ENCODE results near the gene ITGA2B.

The ITGA2B gene

GRCh38 chr17:44389281-44389680 lies at the start of gene ITGA2B:
TSS of gene ITGA2B (minus strand) at chr17:44389649. CDS start at chr17:44389473, 176 bp downstream.
- no peaks in the 10 kb centered on the region for H3K9me3 ChIP-seq (ENCODE audit: control insufficient read depth, low read depth, low read length)
- no peak within 1 kb of the TSS for H3K9ac ChIP-seq (ENCODE audit: low read length)
- H3K36me3 ChIP-seq (ENCODE audit: control insufficient read depth, low read depth, low read length): no peaks in the 10 kb centered on the region
- H3K27ac ChIP-seq (ENCODE audit: low read length): no peak within 1 kb of the TSS
- H3K27me3 ChIP-seq (ENCODE audit: control insufficient read depth, insufficient read depth, low read length): peaks cover 21% of the 10 kb centered on the region
- H3K4me3 ChIP-seq (ENCODE audit: low read length): no peak within 1 kb of the TSS
- peaks cover 10% of the 10 kb centered on the region for H3K4me1 ChIP-seq (ENCODE audit: control insufficient read depth, low read depth, low read length)

DNA sequence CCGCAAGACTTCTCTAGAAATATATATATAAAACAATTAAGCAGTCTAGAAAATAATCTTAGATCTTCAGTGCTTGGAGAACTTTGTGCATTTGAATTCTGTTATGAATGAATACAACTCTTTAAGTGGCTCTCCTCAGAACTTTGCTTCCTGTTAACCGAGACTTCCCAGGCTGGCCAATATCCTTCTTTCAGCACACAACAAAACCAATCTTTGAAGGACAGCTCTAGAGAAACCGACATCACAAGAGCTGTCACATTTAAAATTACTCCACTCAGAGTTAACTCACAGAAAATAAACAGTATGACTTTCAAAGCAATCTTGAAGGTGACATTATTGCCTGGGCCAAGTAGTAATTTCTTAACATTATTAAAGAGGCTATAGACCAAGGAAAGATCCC lies 49.7 kb upstream of the ITGA2B start:
- no peak overlapping the region for H3K9ac ChIP-seq (ENCODE audit: low read length)
- no peak overlapping the region for H3K4me3 ChIP-seq (ENCODE audit: low read length)
- no peak overlapping the region for H3K27ac ChIP-seq (ENCODE audit: low read length)
- no peaks in the 10 kb centered on the region for H3K27me3 ChIP-seq (ENCODE audit: control insufficient read depth, insufficient read depth, low read length)
- no peaks in the 10 kb centered on the region for H3K4me1 ChIP-seq (ENCODE audit: control insufficient read depth, low read depth, low read length)
- H3K9me3 ChIP-seq (ENCODE audit: control insufficient read depth, low read depth, low read length): no peaks in the 10 kb centered on the region
- peaks cover 18% of the 10 kb centered on the region for H3K36me3 ChIP-seq (ENCODE audit: control insufficient read depth, low read depth, low read length)

GRCh38 chr17:44438636-44439035 lies 49.2 kb upstream of the ITGA2B start:
- no peak overlapping the region for H3K27ac ChIP-seq (ENCODE audit: low read length)

DNA sequence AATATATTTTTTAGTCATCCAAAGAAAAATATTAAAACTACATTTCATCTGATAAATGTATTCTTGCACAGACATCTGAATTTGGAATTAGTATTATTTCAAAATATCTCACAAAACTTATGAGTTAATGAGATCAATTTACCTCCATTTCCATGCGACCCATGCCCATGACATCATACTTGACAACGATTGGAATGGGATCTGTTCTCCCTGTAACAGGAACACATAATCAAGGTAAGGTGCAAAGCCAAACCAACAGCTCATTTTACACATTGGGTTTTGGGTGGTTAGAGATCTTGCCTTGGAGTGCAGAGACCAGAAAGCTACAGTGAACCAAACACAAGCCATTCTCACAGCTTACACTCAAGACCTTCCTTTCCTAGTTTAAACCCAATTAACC lies 46.9 kb upstream of the ITGA2B start:
- no peak overlapping the region for H3K4me3 ChIP-seq (ENCODE audit: low read length)
- no peak overlapping the region for H3K27ac ChIP-seq (ENCODE audit: low read length)
- H3K36me3 ChIP-seq (ENCODE audit: control insufficient read depth, low read depth, low read length): peaks cover 41% of the 10 kb centered on the region

More at GRCh38 chr17:44438636-44439035, 49.2 kb upstream of the ITGA2B start:
- Histone ChIP-seq H3K4me3 (ENCODE audit: low read length) (no peak overlapping the region), H3K36me3 (ENCODE audit: control insufficient read depth, low read depth, low read length) (peaks cover 22% of the 10 kb centered on the region), H3K9me3 (ENCODE audit: control insufficient read depth, low read depth, low read length) (no peaks in the 10 kb centered on the region), H3K9ac (ENCODE audit: low read length) (no peak overlapping the region), H3K27me3 (ENCODE audit: control insufficient read depth, insufficient read depth, low read length) (no peaks in the 10 kb centered on the region), H3K4me1 (ENCODE audit: control insufficient read depth, low read depth, low read length) (no peaks in the 10 kb centered on the region)

DNA sequence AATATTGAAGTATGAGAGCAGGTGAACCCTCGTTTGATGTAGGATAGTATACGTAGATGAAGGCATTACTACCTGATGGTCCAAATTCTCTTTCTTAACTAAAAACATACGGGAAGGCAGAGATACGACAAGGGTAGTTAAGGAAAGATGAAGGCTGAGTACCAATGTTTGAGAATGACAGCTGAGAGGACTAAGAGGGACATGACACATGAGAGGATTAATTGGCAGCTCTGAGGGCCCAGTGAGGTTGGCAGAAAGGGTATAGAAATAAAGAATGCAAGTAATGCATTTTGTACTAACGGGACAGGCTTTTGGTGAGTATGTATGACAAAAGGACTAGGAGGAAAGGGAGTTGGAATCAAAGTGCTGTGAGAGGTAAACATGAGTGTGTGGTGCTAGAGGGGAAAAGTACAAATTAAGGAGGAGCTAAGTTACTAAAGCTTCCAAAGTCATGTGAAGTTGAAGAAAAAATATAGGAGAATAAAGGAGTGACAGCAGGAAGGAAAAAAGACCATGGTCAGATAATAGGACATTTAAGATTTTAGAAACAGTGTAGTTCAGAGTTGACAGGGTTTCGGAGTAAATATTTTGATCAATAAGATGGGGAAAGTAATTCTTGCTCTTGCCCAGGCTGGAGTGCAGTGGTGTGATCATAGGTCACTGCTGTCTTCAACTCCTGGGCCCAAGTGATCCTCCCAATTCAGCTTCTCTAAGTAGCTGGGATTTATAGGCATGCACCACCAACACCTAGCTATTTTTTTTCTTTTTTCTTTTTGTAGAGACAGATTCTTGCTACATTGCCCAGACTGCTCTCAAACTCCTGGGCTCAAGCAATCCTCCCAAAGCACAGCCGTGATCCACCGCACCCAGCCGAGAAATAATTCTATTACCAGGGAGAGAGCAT lies 43.1 kb upstream of the ITGA2B start:
- Histone ChIP-seq H3K9ac (ENCODE audit: low read length) (no peak overlapping the region), H3K9me3 (ENCODE audit: control insufficient read depth, low read depth, low read length) (no peaks in the 10 kb centered on the region), H3K4me3 (ENCODE audit: low read length) (no peak overlapping the region), H3K27ac (ENCODE audit: low read length) (no peak overlapping the region), H3K36me3 (ENCODE audit: control insufficient read depth, low read depth, low read length) (peaks cover 45% of the 10 kb centered on the region), H3K27me3 (ENCODE audit: control insufficient read depth, insufficient read depth, low read length) (no peaks in the 10 kb centered on the region), H3K4me1 (ENCODE audit: control insufficient read depth, low read depth, low read length) (no peaks in the 10 kb centered on the region)

More for the DNA sequence above, 46.9 kb upstream of the ITGA2B start:
- H3K4me1 ChIP-seq (ENCODE audit: control insufficient read depth, low read depth, low read length): no peaks in the 10 kb centered on the region
- no peaks in the 10 kb centered on the region for H3K9me3 ChIP-seq (ENCODE audit: control insufficient read depth, low read depth, low read length)
- no peaks in the 10 kb centered on the region for H3K27me3 ChIP-seq (ENCODE audit: control insufficient read depth, insufficient read depth, low read length)
- H3K9ac ChIP-seq (ENCODE audit: low read length): no peak overlapping the region

GRCh38 chr17:44424828-44425461 lies 35.5 kb upstream of the ITGA2B start:
- Histone ChIP-seq H3K9me3 (ENCODE audit: control insufficient read depth, low read depth, low read length) (no peaks in the 10 kb centered on the region), H3K27ac (ENCODE audit: low read length) (no peak overlapping the region), H3K4me3 (ENCODE audit: low read length) (no peak overlapping the region), H3K36me3 (ENCODE audit: control insufficient read depth, low read depth, low read length) (peaks cover 22% of the 10 kb centered on the region), H3K9ac (ENCODE audit: low read length) (no peak overlapping the region), H3K4me1 (ENCODE audit: control insufficient read depth, low read depth, low read length) (no peaks in the 10 kb centered on the region), H3K27me3 (ENCODE audit: control insufficient read depth, insufficient read depth, low read length) (no peaks in the 10 kb centered on the region)

DNA sequence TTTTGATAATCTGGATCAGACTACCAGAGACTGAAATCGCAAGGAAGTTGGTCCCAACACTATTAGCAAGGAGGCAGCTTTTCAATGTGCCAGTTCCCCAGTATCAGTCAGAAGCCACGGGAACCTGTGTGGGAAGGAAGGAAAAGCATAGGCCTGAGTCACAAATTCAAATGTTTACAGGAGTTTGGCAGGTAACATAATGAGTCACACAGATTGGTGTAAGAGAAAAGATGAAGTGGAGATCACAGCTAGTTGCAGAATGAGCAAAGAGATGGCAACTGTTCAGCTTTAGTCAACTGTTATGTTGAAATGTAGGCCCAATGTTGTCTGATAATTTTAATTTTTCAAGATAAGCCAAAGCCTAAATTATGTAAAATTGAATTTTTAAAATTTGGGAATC lies 28.1 kb upstream of the ITGA2B start:
- H3K9me3 ChIP-seq (ENCODE audit: control insufficient read depth, low read depth, low read length): no peaks in the 10 kb centered on the region
- no peak overlapping the region for H3K27ac ChIP-seq (ENCODE audit: low read length)
- H3K27me3 ChIP-seq (ENCODE audit: control insufficient read depth, insufficient read depth, low read length): no peaks in the 10 kb centered on the region
- H3K36me3 ChIP-seq (ENCODE audit: control insufficient read depth, low read depth, low read length): peaks cover 39% of the 10 kb centered on the region
- no peaks in the 10 kb centered on the region for H3K4me1 ChIP-seq (ENCODE audit: control insufficient read depth, low read depth, low read length)
- no peak overlapping the region for H3K9ac ChIP-seq (ENCODE audit: low read length)
- no peak overlapping the region for H3K4me3 ChIP-seq (ENCODE audit: low read length)

- H3K27me3 ChIP-seq (ENCODE audit: control insufficient read depth, insufficient read depth, low read length): no peaks in the 10 kb centered on the region
- H3K9me3 ChIP-seq (ENCODE audit: control insufficient read depth, low read depth, low read length): no peaks in the 10 kb centered on the region
- H3K4me1 ChIP-seq (ENCODE audit: control insufficient read depth, low read depth, low read length): no peaks in the 10 kb centered on the region
- H3K36me3 ChIP-seq (ENCODE audit: control insufficient read depth, low read depth, low read length): peaks cover 39% of the 10 kb centered on the region
- no peak overlapping the region for H3K27ac ChIP-seq (ENCODE audit: low read length)
- no peak overlapping the region for H3K4me3 ChIP-seq (ENCODE audit: low read length)
- no peak overlapping the region for H3K9ac ChIP-seq (ENCODE audit: low read length)
Observed at GRCh38 chr17:44416558-44417289, 27.3 kb upstream of the ITGA2B start.

GRCh38 chr17:44414394-44415155 lies 25.1 kb upstream of the ITGA2B start:
- Histone ChIP-seq H3K27me3 (ENCODE audit: control insufficient read depth, insufficient read depth, low read length) (no peaks in the 10 kb centered on the region), H3K36me3 (ENCODE audit: control insufficient read depth, low read depth, low read length) (peaks cover 30% of the 10 kb centered on the region), H3K4me1 (ENCODE audit: control insufficient read depth, low read depth, low read length) (no peaks in the 10 kb centered on the region), H3K9me3 (ENCODE audit: control insufficient read depth, low read depth, low read length) (no peaks in the 10 kb centered on the region), H3K27ac (ENCODE audit: low read length) (no peak overlapping the region), H3K4me3 (ENCODE audit: low read length) (no peak overlapping the region), H3K9ac (ENCODE audit: low read length) (no peak overlapping the region)

- Histone ChIP-seq H3K9me3 (ENCODE audit: control insufficient read depth, low read depth, low read length) (no peaks in the 10 kb centered on the region), H3K4me1 (ENCODE audit: control insufficient read depth, low read depth, low read length) (no peaks in the 10 kb centered on the region), H3K36me3 (ENCODE audit: control insufficient read depth, low read depth, low read length) (peaks cover 4% of the 10 kb centered on the region), H3K4me3 (ENCODE audit: low read length) (no peak overlapping the region), H3K27me3 (ENCODE audit: control insufficient read depth, insufficient read depth, low read length) (no peaks in the 10 kb centered on the region), H3K9ac (ENCODE audit: low read length) (no peak overlapping the region), H3K27ac (ENCODE audit: low read length) (no peak overlapping the region)
Observed at GRCh38 chr17:44409309-44410028, 20.0 kb upstream of the ITGA2B start.

All from iPS-18a (cell line).